H1 (cell line): ENCODE data around the gene NYAP2. TPM values are rescaled to one million over a fixed set of nuclear protein-coding genes. Genes with fewer than 3 reads are reported as not detected.

Experiments
- BRCA1 ChIP-seq: IDR thresholded peaks from 2 replicates; pipeline ENCODE4 v1.6.1; 2012; ENCODE audit warnings: low read depth, low read length, improper control_type of control experiment
- CREB1 ChIP-seq: IDR thresholded peaks from 2 replicates; pipeline ENCODE4 v1.6.1; 2012; ENCODE audit warnings: inconsistent platforms
- JUND ChIP-seq: IDR thresholded peaks from 2 replicates; pipeline ENCODE4 v1.6.1; 2011; ENCODE audit warnings: mild to moderate bottlenecking, improper control_type of control experiment, low read length
- NRF1 ChIP-seq: IDR thresholded peaks from 2 replicates; pipeline ENCODE4 v1.6.1; 2011; ENCODE audit warnings: mild to moderate bottlenecking, low read depth, low read length, improper control_type of control experiment
- POLR2AphosphoS5 ChIP-seq: IDR thresholded peaks from 2 replicates; pipeline ENCODE4 v1.6.1; 2011; ENCODE audit warnings: low read depth, low read length
- POU5F1 ChIP-seq: IDR thresholded peaks from 2 replicates; pipeline ENCODE4 v1.6.1; 2011; ENCODE audit warnings: low read depth, mild to moderate bottlenecking, low read length, moderate library complexity
- RFX5 ChIP-seq: IDR thresholded peaks from 2 replicates; pipeline ENCODE4 v1.6.1; 2011; ENCODE audit warnings: low read depth, low read length, improper control_type of control experiment, borderline replicate concordance
- SUZ12 ChIP-seq: fragments of 200-600 bp; sonication (generic); IDR thresholded peaks from 2 replicates; pipeline ENCODE4 v1.6.1; 2012; ENCODE audit warnings: mild to moderate bottlenecking, inconsistent platforms, low read length, moderate library complexity, mixed read lengths
- TBP ChIP-seq: IDR thresholded peaks from 2 replicates; pipeline ENCODE4 v1.6.1; 2011; ENCODE audit warnings: low read depth, low read length, improper control_type of control experiment
- polyA plus RNA-seq, 7 experiments: library from polyadenylated mRNA; depleted of rRNA in 3 of 7; stranded (reverse) in 5 of 7; unstranded in 2 of 7; fragments of >200 nt in 5 of 7; fragments of 200-250 nt in 2 of 7; gene quantifications; 1 replicate in 5 of 7; 2 replicates in 1 of 7; 4 replicates in 1 of 7; pipeline versions ENCODE4 v1.2.1 to v1.2.3, GENCODE V29; 2011 to 2013; ENCODE audit warnings: missing spikeins in 2 of 7, mixed read lengths in 2 of 7
- total RNA-seq: library from RNA; stranded (reverse); fragmentation: NEBNext Ultra II Directional; extraction: Animal tissue kit (Norgen Biotek cat#: 25700); gene quantifications from 2 replicates; pipeline ENCODE4 v1.2.1, GENCODE V29; 2021
- TF ChIP-seq, protein P1 (sequence below): fragments of 300-600 bp; sonication (generic); IDR thresholded peaks from 2 replicates; pipeline ENCODE4 v1.7.1; 2012; ENCODE audit warnings: low read length, moderate library complexity, mild to moderate bottlenecking, inconsistent platforms; ENCODE audit not compliant: insufficient replicate concordance
- TF ChIP-seq, protein P2 (sequence below): IDR thresholded peaks from 2 replicates; pipeline ENCODE4 v1.6.1; 2011; ENCODE audit warnings: low read length, improper control_type of control experiment

The NYAP2 gene
- total and polyA plus RNA-seq, 2 of the 8 experiments (the other 6 are each of a cell fraction or from before 2014, with no cell fraction given): not detected

DNA sequence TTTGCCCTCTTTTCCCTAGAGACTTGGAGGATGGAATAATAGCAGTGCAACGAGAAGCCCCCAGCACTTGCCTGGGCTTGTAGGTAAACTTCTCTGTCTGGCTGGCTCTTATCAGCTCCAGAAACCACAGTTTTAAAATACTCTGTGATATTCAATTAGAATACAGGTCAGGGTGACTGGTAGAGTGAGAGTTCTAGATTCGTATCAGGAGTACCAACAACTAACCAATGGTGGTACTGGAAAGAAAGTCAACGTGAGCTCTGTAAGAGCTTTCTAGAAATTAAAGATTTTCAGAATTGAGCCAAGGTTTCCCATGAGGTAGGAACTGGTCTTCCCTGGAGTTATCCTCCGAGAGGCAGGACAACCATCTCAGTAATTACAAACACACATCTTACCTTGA lies 216.9 kb downstream of the NYAP2 start (continued):
- TF ChIP-seq, protein P1, sequence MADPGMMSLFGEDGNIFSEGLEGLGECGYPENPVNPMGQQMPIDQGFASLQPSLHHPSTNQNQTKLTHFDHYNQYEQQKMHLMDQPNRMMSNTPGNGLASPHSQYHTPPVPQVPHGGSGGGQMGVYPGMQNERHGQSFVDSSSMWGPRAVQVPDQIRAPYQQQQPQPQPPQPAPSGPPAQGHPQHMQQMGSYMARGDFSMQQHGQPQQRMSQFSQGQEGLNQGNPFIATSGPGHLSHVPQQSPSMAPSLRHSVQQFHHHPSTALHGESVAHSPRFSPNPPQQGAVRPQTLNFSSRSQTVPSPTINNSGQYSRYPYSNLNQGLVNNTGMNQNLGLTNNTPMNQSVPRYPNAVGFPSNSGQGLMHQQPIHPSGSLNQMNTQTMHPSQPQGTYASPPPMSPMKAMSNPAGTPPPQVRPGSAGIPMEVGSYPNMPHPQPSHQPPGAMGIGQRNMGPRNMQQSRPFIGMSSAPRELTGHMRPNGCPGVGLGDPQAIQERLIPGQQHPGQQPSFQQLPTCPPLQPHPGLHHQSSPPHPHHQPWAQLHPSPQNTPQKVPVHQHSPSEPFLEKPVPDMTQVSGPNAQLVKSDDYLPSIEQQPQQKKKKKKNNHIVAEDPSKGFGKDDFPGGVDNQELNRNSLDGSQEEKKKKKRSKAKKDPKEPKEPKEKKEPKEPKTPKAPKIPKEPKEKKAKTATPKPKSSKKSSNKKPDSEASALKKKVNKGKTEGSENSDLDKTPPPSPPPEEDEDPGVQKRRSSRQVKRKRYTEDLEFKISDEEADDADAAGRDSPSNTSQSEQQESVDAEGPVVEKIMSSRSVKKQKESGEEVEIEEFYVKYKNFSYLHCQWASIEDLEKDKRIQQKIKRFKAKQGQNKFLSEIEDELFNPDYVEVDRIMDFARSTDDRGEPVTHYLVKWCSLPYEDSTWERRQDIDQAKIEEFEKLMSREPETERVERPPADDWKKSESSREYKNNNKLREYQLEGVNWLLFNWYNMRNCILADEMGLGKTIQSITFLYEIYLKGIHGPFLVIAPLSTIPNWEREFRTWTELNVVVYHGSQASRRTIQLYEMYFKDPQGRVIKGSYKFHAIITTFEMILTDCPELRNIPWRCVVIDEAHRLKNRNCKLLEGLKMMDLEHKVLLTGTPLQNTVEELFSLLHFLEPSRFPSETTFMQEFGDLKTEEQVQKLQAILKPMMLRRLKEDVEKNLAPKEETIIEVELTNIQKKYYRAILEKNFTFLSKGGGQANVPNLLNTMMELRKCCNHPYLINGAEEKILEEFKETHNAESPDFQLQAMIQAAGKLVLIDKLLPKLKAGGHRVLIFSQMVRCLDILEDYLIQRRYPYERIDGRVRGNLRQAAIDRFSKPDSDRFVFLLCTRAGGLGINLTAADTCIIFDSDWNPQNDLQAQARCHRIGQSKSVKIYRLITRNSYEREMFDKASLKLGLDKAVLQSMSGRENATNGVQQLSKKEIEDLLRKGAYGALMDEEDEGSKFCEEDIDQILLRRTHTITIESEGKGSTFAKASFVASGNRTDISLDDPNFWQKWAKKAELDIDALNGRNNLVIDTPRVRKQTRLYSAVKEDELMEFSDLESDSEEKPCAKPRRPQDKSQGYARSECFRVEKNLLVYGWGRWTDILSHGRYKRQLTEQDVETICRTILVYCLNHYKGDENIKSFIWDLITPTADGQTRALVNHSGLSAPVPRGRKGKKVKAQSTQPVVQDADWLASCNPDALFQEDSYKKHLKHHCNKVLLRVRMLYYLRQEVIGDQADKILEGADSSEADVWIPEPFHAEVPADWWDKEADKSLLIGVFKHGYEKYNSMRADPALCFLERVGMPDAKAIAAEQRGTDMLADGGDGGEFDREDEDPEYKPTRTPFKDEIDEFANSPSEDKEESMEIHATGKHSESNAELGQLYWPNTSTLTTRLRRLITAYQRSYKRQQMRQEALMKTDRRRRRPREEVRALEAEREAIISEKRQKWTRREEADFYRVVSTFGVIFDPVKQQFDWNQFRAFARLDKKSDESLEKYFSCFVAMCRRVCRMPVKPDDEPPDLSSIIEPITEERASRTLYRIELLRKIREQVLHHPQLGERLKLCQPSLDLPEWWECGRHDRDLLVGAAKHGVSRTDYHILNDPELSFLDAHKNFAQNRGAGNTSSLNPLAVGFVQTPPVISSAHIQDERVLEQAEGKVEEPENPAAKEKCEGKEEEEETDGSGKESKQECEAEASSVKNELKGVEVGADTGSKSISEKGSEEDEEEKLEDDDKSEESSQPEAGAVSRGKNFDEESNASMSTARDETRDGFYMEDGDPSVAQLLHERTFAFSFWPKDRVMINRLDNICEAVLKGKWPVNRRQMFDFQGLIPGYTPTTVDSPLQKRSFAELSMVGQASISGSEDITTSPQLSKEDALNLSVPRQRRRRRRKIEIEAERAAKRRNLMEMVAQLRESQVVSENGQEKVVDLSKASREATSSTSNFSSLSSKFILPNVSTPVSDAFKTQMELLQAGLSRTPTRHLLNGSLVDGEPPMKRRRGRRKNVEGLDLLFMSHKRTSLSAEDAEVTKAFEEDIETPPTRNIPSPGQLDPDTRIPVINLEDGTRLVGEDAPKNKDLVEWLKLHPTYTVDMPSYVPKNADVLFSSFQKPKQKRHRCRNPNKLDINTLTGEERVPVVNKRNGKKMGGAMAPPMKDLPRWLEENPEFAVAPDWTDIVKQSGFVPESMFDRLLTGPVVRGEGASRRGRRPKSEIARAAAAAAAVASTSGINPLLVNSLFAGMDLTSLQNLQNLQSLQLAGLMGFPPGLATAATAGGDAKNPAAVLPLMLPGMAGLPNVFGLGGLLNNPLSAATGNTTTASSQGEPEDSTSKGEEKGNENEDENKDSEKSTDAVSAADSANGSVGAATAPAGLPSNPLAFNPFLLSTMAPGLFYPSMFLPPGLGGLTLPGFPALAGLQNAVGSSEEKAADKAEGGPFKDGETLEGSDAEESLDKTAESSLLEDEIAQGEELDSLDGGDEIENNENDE: no peak
- TF ChIP-seq BRCA1 (no peak), TBP (no peak), NRF1 (no peak), POU5F1 (no peak), POLR2AphosphoS5 (no peak), SUZ12 (no peak), RFX5 (no peak), JUND (no peak), CREB1 (no peak)
- TF ChIP-seq, protein P2, sequence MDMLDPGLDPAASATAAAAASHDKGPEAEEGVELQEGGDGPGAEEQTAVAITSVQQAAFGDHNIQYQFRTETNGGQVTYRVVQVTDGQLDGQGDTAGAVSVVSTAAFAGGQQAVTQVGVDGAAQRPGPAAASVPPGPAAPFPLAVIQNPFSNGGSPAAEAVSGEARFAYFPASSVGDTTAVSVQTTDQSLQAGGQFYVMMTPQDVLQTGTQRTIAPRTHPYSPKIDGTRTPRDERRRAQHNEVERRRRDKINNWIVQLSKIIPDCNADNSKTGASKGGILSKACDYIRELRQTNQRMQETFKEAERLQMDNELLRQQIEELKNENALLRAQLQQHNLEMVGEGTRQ: no peak
